NCI-H510A treated with DMSO at 0.1 percent for 48 hours (cell line): ENCODE measurements around the gene SEZ6L2.
"Not testable (repeated sequence)": the region's sequence is repeated elsewhere in the genome, so short reads cannot be mapped to it uniquely, and the experiment has no call there.

ENCODE experiments used
- DNase-seq: peaks from one replicate; lab custom pipeline; 2025; lab: John Stamatoyannopoulos, UW

Gene SEZ6L2

GRCh38 chr16:29850998-29851397 lies 48.4 kb downstream of the SEZ6L2 start:
- DNase-seq = no peak

GRCh38 chr16:29849505-29849904 lies 49.8 kb downstream of the SEZ6L2 start:
- DNase-seq = no peak

GRCh38 chr16:29848420-29849297 lies 50.7 kb downstream of the SEZ6L2 start:
- peak; percentile 50 for DNase-seq

- DNase-seq = no peak
Observed at GRCh38 chr16:29845656-29846055, 53.7 kb downstream of the SEZ6L2 start.

GRCh38 chr16:29844575-29845331 lies 54.6 kb downstream of the SEZ6L2 start:
- DNase-seq = no peak

GRCh38 chr16:29843931-29844330 lies 55.4 kb downstream of the SEZ6L2 start:
- no peak for DNase-seq

GRCh38 chr16:29842732-29843346 lies 56.5 kb downstream of the SEZ6L2 start:
- no peak for DNase-seq

GRCh38 chr16:29841631-29842030 lies 57.7 kb downstream of the SEZ6L2 start:
- no peak for DNase-seq

GRCh38 chr16:29840240-29840639 lies 59.1 kb downstream of the SEZ6L2 start:
- no peak for DNase-seq

GRCh38 chr16:29839822-29840221 lies 59.5 kb downstream of the SEZ6L2 start:
- no peak for DNase-seq

- DNase-seq = no peak
Observed at GRCh38 chr16:29837841-29838240, 61.5 kb downstream of the SEZ6L2 start.

GRCh38 chr16:29836623-29837022 lies 62.7 kb downstream of the SEZ6L2 start:
- DNase-seq = no peak

- DNase-seq = no peak
Observed at GRCh38 chr16:29835926-29836325, 63.4 kb downstream of the SEZ6L2 start.

GRCh38 chr16:29834079-29834478 lies 65.3 kb downstream of the SEZ6L2 start:
- no peak for DNase-seq

GRCh38 chr16:29833219-29833618 lies 66.1 kb downstream of the SEZ6L2 start:
- DNase-seq = not testable (repeated sequence)

GRCh38 chr16:29831490-29831889 lies 67.9 kb downstream of the SEZ6L2 start:
- DNase-seq = no peak

- DNase-seq = no peak
Observed at GRCh38 chr16:29830774-29831173, 68.6 kb downstream of the SEZ6L2 start.

GRCh38 chr16:29826342-29826695 lies 73.0 kb downstream of the SEZ6L2 start:
- no peak for DNase-seq

- no peak for DNase-seq
Observed at GRCh38 chr16:29825145-29826044, 74.0 kb downstream of the SEZ6L2 start.

- no peak for DNase-seq
Observed at GRCh38 chr16:29824589-29825144, 74.7 kb downstream of the SEZ6L2 start.

GRCh38 chr16:29821643-29822115 lies 77.7 kb downstream of the SEZ6L2 start:
- no peak for DNase-seq
